Activated CD4-positive, alpha-beta T cell treated with anti-CD3 and anti-CD28 coated beads, Interleukin-2, Interleukin-4, amounts not matched to agents 100 ng/mL and 50 ng/mL, durations not matched to agents 16 hours and 8 hours (primary cell): ENCODE results near the gene SLC6A15.

Source experiments
- DNase-seq: peaks from one replicate; pipeline ENCODE4 v3.0.0-alpha.2; 2020; ENCODE audit warnings: low spot score

SLC6A15 gene

DNA sequence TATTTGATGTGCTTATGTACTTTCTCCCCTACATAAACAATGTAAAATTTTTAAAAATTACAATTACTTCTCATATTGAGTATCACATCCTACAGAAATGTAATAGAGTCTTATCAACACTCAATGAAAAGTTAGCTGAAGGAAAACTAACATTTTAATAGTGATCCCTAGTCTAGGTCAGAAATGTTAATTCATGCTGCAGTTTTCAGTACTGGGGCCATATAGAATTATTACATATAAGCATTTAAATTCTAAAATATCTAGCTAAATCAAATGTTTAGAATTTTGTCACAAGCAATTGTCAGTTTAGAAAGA, 37.8 kb downstream of the SLC6A15 start:
- DNase-seq: no peak

DNA sequence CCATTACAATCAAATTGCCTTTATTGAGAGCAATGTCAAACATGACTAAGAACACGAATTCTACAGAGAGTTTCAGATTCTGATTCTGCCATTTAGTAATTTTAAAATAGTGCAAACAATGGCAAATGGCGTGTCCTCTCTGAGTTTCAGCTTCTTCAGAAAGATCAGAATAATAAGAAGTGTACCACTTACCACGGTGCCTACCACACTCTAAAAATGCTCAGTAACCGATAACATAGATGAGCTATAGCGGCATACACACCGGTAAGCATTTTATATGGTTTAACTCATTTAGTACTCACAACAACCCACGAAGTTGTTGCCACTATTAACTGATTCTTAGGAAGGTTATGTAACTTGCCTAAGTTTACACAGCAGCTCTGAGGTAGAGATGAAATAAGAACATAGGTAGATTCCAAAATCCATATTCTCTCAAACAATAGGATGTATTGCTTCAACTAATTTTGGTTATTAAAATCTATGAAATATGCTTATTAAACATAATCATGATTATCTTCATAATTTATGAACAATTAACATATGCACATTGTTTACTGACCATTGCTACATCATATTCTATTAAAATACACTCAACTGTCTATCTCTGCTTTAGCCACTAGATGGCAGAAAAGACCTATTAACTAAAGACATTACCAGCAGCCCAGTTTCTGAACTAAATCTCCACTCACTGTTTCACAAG, 38.3 kb downstream of the SLC6A15 start:
- DNase-seq: peak; percentile 39

DNA sequence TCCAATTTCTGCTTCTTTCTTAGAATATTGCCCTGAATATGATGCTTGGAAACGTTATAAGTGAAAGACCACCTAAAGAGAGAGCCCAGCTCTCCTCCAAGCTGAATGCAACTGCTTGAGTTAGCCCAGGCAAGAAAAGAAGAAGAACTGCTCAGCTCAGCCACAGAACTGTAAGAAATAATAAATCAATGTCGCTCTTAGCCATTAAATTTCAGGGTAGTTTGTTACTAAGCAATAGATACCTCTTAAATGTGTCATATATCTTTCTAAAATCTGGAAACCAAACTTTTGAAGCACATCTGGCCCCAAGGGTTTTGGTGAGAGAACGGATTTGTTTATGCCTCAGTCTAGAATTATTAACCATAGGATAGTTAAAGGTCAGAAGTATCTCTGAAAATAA, 50.4 kb downstream of the SLC6A15 start:
- no peak for DNase-seq

DNA sequence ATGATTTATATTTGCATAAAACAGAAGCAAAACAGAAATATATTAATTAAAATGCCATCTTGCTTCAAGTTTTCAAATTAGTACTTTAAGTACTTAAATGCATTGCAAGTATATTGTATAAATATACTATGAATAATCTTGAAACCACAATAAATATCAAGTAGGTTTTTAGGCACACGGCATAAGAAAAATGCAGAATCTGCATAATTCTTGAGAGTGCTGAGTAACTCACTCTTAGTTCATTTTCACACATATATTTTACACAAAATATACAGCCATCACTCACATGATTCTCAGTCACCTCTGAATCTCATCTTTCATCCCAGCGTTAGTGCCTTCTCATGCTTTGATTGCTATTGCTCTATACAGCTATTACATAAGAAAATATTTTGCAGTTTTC, 51.9 kb downstream of the SLC6A15 start:
- no peak for DNase-seq

DNA sequence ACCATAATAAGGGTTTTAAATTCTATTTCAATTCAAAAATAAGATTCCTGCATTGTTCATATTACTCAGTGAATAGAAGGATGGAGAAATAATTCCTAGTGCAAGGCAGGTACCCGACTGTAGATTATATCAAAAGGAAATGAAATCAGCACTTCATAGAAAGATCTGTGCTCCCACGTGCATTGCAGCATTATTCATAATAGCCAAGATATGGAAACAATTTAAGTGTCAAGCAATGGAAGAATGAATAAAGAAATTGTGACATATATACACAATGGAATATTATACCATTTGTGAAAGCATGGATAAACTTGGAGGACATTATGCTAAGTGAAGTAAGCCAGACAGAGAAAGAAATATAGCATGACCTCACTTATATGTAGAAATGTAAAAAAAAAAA, 53.8 kb downstream of the SLC6A15 start:
- no peak for DNase-seq

DNA sequence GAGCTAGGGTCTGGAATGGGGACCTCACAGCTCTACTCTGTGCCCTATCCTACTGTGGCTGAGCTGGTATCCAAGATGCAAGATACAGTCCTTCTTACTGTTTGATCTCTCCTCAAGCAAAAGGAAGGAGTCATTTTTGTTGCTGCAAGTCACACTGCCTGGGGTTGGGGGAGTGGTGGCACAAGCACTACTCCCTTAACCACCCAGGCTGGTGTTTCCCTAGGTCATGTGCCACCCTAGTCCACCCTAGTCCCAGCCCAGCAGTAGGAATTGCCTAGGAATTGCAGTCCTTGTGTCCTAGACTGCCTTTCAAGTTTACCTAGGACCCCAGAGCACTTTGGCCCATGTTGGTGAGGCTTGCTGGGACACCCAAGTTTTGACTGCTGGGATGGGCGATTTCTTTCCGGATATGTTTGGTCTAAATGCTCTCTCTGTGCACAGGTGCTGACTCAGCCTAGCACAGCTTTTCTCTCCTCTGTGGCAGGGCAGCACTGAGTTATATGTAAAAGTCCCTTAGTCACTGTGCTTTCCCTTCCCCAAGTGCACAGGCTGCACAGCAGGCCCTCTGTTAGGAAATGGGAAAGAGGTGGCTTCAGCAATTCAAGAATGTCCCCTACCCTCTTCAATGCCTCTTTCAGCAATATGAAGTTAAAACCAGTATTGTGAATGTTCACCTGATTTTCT, 54.9 kb downstream of the SLC6A15 start:
- no peak for DNase-seq

DNA sequence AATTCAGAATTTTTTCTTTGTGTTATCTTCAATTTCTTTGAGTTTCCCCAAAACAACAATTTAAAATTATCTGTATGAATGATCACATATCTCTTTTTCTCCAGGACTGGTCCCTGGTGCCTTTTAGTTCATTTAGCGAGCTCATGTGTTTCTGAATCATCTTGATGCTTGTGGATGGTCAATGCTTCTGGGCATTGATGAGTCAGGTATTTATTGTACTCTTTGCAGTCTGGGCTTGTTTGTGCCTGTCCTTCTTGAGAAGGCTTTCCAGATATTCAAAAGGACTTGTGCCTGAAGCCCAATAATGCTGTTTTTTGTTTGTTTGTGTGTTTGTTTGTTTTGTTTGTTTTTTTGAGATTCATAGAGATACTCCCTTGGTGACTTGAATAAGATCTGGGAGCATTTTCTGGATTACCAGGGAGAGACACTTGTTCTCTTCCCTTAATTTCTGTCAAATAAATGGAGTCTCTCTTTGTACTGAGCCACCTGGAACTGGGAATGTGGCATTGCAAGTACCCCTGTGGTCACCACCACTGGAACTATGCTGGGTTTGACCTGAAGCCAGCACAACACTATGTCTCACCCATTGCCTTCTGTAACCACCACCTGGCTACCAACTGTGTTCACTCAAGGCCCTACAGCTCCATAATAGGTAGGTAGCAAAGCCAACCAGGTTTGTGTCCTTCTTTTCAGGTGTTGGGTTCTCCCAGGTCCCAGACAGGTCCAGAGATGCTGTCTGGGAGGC, 56.3 kb downstream of the SLC6A15 start:
- no peak for DNase-seq

DNA sequence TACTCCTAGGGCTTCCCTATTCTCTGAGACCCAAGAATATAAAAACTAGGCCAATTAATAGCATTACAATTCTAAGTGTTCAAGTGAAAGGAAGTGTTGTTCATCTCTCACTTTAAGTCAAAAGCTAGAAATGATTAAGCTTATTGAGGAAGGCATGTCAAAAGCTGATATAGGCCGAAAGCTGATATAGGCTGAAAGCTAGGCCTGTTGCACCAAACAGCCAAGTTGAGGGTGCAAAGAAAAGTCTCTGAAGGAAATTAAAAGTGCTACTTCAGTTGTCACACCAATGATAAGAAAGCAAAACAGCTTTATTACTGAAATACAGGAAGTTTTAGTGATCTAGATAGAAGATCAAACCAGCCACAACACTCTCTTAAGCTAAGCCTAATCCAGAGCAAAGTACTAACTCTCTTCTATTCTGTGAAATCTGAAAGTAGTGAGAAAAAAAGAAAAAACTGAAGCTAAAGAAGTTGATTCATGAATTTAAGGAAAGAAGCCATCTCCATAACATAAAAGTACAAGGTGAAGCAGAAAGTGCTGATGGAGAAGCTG, 68.9 kb downstream of the SLC6A15 start:
- DNase-seq: peak; percentile 68

DNA sequence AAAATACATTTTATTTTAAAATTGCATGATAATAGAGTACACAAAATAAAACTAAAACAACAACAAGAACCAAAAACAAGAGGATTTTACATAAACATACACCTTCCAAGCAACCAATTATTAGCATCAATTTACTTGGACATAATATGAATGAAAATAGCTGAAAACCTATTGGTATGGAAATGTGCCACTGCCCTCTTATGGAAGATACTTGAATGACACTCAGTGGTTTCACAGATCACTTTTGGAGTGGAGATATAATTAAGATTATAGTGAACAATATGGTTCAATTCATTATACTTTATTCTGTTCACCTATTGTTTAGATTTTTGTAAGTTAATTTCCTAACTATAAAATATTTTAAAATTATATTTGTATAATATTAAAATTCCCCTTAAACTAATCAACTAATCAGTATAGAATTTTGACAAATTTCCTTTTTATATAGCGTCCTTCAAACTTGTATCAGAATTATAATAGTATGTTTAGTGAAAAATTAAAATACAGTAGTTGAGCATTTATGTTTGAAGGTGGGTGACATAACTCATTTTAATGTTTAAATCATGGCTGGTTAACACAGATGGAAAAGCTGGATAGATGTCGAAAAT, 70.1 kb downstream of the SLC6A15 start:
- DNase-seq: peak; percentile 49

DNA sequence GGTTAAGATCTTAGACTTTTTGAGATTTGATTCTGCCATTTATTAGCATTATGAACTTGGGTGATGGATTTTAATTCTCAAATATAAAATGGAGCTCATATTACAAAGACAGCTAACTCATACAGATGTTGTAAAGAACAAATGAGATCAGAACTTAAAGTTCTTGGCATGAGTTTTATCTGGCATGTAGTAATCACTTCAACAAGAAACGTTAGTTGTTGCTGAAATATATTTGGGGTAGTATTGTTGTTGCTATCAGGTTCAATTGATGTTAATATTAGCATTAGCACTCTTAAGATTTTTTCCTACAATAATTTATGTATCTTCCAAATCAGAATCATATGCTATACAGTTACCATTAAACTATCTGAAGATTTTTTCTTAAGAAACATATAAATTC, 71.0 kb downstream of the SLC6A15 start:
- DNase-seq: no peak

DNA sequence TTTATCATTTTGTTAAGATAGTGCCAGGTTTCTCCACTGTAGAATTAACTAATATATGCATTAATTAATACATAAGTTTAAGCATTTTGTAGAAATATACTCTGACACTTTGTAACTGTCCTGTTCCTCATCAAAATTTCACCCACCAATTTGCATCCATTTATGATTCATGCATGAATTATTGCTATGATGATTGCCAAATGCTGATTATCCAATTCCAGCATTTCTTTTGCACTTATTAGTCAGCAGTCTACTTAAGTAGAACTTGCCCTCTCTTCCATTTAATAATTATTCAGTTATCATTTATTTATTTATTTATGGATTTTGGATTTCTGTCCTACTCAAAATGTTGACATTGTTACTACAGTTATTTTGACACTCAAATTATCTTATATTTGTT, 72.2 kb downstream of the SLC6A15 start:
- no peak for DNase-seq

DNA sequence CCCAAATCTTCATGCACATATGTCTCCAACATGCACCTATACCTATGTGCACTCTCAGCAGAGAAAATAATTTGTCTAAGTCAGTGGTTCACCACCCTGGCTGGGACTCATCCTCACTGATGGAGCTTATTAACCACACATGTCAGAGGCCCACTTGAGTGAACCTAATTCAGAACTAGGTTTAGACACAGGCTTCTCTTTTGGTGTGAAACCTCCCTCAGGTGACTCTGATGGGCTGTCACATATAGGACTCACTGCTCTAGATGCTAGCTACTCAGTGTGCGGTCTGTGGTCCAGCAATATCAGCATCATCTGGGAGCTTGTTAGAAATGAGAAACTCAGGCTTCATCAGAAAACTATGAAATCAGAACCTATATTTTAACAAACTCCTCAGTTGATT, 85.7 kb downstream of the SLC6A15 start:
- no peak for DNase-seq

DNA sequence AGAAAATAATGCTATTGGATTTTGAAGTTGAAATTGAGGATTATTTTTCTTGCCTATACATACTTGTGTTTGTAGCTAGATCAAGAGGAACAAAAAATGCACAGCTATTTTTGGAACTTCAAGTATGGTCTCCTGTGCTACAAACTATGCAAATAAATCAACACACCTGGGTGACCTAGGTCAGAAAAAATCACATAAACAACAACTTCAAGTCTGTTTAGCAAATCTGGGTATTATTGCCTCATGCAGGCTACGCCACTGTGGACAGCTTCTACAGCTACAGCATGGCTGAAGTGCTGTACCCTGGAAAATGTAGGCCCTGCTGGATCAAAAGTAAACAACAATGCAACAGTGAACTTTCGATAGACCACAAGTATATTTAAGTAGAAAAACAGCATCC, 87.5 kb downstream of the SLC6A15 start:
- no peak for DNase-seq

DNA sequence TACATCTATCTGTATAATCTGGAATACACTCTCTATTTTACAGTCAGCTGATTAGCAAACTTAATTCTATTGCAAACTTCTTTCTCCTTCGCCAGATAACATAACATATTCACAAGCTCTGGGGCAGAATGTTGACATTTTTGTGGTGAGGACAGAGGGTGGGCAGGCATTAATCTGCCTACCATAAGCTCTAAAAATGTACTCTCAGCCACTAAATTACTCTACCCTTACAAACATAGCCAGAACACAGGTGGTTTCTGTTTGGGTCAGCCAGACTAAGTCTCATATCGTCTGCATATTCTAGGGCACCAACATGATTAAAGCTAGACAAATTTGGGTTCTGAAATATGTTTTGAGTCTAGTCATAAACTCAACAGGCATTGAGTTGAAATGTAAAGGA, 90.1 kb downstream of the SLC6A15 start:
- DNase-seq: no peak

DNA sequence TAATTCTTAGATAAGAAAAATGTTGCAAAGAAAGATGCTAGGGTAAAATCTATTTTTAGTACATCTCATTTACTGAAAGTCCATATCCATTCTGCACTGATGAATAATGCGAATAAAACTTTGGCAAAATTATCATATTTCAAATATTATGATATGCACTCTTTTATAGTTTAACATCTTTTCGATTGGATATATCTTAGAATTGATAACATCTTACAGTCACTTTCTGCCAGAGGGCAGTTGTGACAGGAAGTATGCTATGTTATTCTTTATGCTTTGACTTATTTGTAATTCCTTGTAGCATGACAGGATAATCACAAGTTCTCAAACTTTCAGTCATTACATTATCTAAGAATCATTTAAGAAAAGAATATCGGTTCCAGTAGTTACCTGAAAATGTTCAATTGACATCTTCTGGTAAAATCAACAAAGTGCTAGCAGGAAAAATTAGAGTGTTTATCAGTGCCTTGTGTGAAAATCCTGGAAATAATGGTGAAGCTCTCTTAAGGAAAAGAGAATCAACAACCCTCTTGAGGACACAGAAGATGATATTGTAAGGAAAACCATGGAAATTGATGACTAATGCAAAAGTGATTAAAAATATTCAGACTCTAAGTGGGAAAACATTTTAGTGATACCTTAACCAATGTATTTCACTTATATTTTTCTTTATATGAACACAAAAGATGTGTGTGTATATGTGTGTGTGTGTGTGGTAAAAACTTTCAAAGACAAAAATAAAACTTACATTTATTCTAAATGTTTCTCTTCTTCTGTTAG, 95.5 kb downstream of the SLC6A15 start:
- DNase-seq: no peak

DNA sequence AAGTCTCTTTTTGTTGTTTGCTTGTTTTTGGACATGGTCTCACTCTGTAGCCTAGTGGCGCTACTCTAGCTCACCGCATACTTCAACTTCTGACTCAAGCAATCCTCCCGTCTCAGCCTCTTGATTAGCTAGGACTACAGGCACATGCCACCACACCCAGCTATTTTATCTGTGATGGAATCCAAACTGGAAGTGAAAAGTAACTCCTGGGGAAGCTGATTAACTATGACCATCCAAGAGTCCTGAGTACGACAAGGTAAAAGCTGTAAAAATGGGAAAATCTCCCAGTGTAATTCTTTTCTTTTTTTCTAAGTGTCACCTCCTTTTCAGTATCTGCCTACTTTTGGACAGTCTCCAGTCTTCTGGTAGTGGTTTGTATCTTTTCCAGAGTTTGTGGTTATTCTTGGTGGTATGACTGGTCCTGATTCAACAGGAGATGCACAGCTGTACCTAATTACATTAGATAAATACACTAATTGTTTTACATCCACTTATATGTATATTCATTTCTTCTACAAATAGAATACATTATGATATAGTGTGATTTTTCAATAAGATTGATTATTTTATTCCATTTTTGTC, 97.8 kb downstream of the SLC6A15 start:
- DNase-seq: no peak

DNA sequence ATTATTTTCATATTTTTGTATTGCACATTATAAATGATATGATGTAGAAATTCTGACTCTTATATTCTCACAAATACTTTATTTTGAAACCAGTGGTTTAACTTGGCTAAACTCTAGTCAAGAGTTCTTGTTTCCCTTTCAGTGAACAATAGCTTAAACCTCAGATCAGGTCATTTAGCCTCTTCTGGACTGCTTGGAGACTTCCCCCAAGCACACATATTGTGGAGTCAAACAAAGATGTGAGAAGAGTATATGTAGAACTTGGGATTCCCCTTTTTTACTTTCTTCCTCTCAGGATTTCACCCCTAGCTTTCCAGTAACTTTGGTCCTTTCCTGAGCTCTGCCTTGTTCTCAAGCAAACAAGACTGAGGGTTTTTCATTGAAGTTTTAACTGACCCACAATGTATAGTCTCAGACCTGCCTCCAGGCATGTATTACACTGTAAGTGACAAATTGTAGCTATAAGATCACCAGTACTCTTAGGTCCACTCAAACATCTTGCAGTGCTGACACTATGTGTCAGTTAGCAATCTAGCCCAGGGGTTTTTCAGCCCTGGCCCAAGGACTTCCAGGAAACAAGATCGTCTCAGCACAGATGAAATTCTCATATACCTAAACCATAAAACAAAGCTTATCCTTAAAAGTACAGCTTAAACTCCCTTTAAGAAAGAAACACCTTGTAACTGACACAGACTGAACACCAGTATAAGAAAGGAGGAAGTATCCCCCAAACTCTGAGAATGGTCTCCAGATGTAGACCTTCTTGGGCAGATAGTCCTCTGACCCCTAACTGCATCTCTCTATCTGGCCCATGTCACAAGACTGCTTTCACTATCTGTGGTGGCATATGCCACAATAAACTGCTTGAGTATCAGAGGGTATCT, 98.6 kb downstream of the SLC6A15 start:
- DNase-seq: no peak

DNA sequence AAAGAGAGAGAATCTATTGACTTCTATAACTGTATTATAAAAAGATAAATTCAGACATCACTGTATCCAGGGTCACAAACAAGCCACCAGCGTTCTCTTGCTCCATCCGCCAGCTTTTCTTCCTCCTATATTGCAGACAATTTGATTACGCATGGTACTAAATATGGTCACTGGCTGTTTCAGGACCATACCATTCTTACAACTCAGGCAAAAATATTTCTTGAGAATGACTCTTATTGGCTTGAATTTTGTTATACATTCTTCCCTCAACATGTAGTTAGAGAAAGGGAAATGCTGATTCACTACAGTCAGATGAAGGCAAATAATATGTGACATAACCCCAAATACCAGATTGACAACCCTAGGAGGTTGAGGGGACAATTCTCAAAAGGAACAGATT, 101.3 kb downstream of the SLC6A15 start:
- no peak for DNase-seq

DNA sequence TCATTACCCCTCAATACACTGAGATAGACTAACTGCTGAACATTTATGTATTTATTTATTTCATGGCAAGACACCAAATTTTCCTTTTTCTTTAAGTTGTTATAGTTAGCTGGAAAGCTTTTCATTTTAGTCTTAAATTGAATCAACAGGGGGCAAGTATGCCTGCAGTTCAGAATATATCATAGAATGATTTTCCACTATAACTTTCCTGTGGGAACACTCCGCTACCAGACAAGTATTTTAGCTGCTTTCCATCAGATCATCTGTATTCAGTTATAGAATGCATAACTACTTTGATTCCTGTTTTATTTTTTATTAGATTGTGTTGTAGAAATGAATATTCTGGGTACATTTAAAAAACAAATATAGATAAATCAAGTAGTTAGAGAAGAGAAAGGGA, 102.0 kb downstream of the SLC6A15 start:
- DNase-seq: no peak
